NB4 (cell line): ENCODE data around the gene ADGRG1.
"Not testable (repeated sequence)": the region's sequence is repeated elsewhere in the genome, so short reads cannot be mapped to it uniquely, and the experiment has no call there.

ENCODE experiments used
- DNase-seq: peaks from one replicate; pipeline ENCODE4 v3.0.0; 2010; ENCODE audit warnings: low read depth
- H3K4me3 ChIP-seq: one replicate; pipeline ENCODE4 v1.5.1; 2011; ENCODE audit warnings: mild to moderate bottlenecking, low read depth, low read length, moderate library complexity
- CTCF ChIP-seq: IDR thresholded peaks from one replicate; pipeline ENCODE4 v1.5.1; 2012; ENCODE audit warnings: low read depth, low read length
- MAX ChIP-seq: IDR thresholded peaks from 2 replicates; pipeline ENCODE4 v1.6.1; 2011; ENCODE audit warnings: low read depth, low read length
- MYC ChIP-seq: IDR thresholded peaks from 2 replicates; pipeline ENCODE4 v1.6.1; 2011; ENCODE audit warnings: low read depth, low read length
- POLR2A ChIP-seq: IDR thresholded peaks from 2 replicates; pipeline ENCODE4 v1.6.1; 2011; ENCODE audit warnings: mild to moderate bottlenecking; ENCODE audit not compliant: insufficient read length; ENCODE audit errors: extremely low read depth

The ADGRG1 gene

GRCh38 chr16:57593990-57594389 is 34.4 kb upstream of the ADGRG1 start:
- TF ChIP-seq POLR2A (no peak), MAX (no peak), CTCF (no peak), MYC (no peak)
- no peak for DNase-seq
- H3K4me3 ChIP-seq: no peak overlapping the region

GRCh38 chr16:57594531-57595031 is 33.8 kb upstream of the ADGRG1 start:
- no peak for TF ChIP-seq POLR2A
- TF ChIP-seq CTCF: no peak
- TF ChIP-seq MAX: no peak
- no peak for TF ChIP-seq MYC
- H3K4me3 ChIP-seq: no peak overlapping the region
- DNase-seq: no peak

GRCh38 chr16:57596234-57596633 is 32.2 kb upstream of the ADGRG1 start:
- not testable (repeated sequence) for DNase-seq, H3K4me3 ChIP-seq

GRCh38 chr16:57598437-57598836 is 30.0 kb upstream of the ADGRG1 start:
- H3K4me3 ChIP-seq: no peak overlapping the region
- TF ChIP-seq MYC (no peak), POLR2A (no peak), CTCF (no peak), MAX (no peak)

GRCh38 chr16:57600048-57600835 is 28.2 kb upstream of the ADGRG1 start:
- DNase-seq: peak; percentile 56
- H3K4me3 ChIP-seq: no peak overlapping the region
- TF ChIP-seq MYC (no peak), CTCF (peak; percentile 41), MAX (no peak), POLR2A (no peak)

More at GRCh38 chr16:57598437-57598836, 30.0 kb upstream of the ADGRG1 start:
- DNase-seq: no peak

- DNase-seq: no peak
- TF ChIP-seq MYC (no peak), POLR2A (no peak), MAX (no peak), CTCF (no peak)
- no peak overlapping the region for H3K4me3 ChIP-seq
Observed at GRCh38 chr16:57600952-57601580, 27.4 kb upstream of the ADGRG1 start.
